Hepatocyte (in vitro differentiated cells): ENCODE results near the gene FOXK1.

Experiments
- EZH2 ChIP-seq: fragments of 200-600 bp; sonication (generic); IDR thresholded peaks from 2 replicates; pipeline ENCODE4 v1.6.1; 2016; ENCODE audit warnings: antibody characterized with exemption, mild to moderate bottlenecking, borderline replicate concordance
- TF ChIP-seq, protein P1 (sequence below): fragments of 200-600 bp; sonication (generic); IDR thresholded peaks from 2 replicates; pipeline ENCODE4 v1.5.1; 2016; ENCODE audit warnings: antibody characterized with exemption, mild to moderate bottlenecking; ENCODE audit not compliant: poor library complexity

DNA sequence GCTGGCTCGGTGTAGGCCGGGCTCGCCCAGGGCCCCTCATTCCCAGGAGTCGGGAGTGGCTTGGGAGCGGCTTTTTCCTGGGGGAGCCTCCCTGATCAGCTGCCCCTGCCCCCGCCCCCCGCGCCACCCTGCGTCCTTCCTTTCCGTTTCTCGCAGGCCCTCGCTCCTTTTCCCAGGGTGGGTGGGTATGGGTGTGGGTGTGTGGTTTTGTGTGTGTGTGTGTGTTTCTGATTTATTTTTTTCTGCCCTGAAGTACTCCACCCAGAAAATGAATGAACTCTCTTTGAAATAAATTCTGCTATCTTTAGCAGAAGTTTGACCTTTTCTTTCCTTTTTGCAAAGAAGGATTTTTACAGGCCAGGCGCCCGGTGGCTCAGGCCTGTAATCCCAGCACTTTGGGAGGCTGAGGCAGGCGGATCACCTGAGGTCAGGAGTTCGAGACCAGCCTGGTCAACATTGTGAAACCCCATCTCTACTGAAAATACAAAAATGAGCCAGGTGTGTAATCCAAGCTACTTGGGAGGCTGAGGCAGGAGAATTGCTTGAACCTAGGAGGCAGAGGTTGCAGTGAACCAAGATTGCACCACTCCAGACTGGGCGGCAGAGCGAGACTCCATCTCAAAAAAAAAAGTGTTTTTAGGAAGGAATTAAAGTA, 63.3 kb downstream of the FOXK1 start:
- TF ChIP-seq, protein P1, sequence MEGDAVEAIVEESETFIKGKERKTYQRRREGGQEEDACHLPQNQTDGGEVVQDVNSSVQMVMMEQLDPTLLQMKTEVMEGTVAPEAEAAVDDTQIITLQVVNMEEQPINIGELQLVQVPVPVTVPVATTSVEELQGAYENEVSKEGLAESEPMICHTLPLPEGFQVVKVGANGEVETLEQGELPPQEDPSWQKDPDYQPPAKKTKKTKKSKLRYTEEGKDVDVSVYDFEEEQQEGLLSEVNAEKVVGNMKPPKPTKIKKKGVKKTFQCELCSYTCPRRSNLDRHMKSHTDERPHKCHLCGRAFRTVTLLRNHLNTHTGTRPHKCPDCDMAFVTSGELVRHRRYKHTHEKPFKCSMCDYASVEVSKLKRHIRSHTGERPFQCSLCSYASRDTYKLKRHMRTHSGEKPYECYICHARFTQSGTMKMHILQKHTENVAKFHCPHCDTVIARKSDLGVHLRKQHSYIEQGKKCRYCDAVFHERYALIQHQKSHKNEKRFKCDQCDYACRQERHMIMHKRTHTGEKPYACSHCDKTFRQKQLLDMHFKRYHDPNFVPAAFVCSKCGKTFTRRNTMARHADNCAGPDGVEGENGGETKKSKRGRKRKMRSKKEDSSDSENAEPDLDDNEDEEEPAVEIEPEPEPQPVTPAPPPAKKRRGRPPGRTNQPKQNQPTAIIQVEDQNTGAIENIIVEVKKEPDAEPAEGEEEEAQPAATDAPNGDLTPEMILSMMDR = no peak
- no peak for TF ChIP-seq EZH2
